ENCODE measurements around the gene AUNIP.

AUNIP gene

DNA sequence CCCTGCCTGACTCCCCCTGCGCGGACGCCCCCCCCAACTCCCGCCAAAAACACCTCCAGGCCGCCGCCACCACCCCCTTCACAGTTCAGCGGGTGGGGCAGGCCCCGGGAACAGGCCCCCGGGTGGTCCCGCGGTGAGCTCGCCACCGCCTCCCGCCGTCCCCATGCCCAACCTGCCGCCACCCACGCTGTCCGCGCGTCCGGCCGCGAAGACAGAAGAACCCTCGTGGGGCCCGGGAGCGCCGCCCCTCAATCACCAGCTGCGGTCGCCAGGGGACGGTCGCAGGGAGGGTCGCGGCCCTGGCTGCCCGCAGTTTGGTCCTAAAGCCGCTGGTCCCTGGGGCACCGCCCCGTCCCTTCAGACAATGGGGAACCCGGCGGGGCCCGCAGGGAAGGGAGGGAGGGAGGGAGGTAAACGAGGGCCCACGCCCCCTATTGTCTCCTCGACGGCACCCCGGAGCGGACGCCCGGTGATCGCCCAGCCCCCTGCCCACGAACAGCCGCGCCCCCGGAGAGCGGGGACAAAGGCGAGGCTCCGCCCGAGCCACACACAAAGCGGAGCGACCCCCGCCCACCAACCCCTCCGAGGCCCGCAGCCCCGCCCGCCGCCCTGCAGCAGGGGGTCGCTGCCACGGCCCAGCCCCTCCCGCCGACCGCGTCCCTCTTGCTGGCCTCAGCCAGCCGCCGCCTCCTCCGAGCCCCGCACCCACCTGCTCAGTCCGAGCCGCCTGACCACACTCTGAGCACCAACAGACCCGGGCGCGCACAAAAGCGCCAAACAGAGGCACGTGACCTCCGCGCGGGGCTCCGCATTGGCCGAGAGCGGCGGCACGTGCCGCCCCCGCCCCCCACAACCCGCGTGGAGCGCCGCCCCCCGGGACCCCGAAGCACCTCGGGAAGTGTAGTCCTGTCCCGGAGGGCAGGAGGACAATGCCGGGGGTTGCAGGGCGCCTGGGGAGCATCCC lies 46.7 kb upstream of the AUNIP start, which contains the start of gene STMN1 (continued):
- TF ChIP-seq ZNF585B (tag by site-specific recombination; IDR thresholded peaks at IDR 0.05) (no peak), ZNF184 (tag by site-specific recombination; IDR thresholded peaks at IDR 0.05) (0 out of 2 replicates have a peak, but pooled peaks have one; percentile 6), ZNF521 (tag by site-specific recombination; IDR thresholded peaks at IDR 0.05) (no peak), ZNF843 (tag by site-specific recombination; IDR thresholded peaks at IDR 0.05) (peak; percentile 71; the same call in 1 of the 2 replicates), KLF10 (tag by site-specific recombination; IDR thresholded peaks at IDR 0.05) (peak; percentile 95), ZNF677 (tag by site-specific recombination; IDR thresholded peaks at IDR 0.05) (no peak), ZNF549 (tag by site-specific recombination; IDR thresholded peaks at IDR 0.05) (no peak), ZNF623 (tag by site-specific recombination; IDR thresholded peaks at IDR 0.05) (no peak; the same call in 1 of the 2 replicates), ZNF571 (tag by site-specific recombination; IDR thresholded peaks at IDR 0.05) (no peak), ZNF830 (tag by site-specific recombination; IDR thresholded peaks at IDR 0.05; ENCODE audit: low read depth) (no peak), ZNF747 (tag by site-specific recombination; IDR thresholded peaks at IDR 0.05) (no peak), ZNF560 (tag by site-specific recombination; IDR thresholded peaks at IDR 0.05; ENCODE audit: borderline replicate concordance) (no peak), ZBTB1 (tag by site-specific recombination; IDR thresholded peaks at IDR 0.05) (no peak), ZNF133 (tag by site-specific recombination; IDR thresholded peaks at IDR 0.05) (no peak), ZNF138 (tag by site-specific recombination; IDR thresholded peaks at IDR 0.05; ENCODE audit: borderline replicate concordance) (no peak), ZNF707 (tag by site-specific recombination; IDR thresholded peaks at IDR 0.05) (no peak), ZNF350 (tag by site-specific recombination; IDR thresholded peaks at IDR 0.05) (no peak), ZNF660 (tag by site-specific recombination; IDR thresholded peaks at IDR 0.05) (0 out of 2 replicates have a peak, but pooled peaks have one; percentile 38)
- TF ChIP-seq, protein P1, sequence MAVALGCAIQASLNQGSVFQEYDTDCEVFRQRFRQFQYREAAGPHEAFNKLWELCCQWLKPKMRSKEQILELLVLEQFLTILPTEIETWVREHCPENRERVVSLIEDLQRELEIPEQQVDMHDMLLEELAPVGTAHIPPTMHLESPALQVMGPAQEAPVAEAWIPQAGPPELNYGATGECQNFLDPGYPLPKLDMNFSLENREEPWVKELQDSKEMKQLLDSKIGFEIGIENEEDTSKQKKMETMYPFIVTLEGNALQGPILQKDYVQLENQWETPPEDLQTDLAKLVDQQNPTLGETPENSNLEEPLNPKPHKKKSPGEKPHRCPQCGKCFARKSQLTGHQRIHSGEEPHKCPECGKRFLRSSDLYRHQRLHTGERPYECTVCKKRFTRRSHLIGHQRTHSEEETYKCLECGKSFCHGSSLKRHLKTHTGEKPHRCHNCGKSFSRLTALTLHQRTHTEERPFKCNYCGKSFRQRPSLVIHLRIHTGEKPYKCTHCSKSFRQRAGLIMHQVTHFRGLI (tag by site-specific recombination; IDR thresholded peaks at IDR 0.05) = peak; percentile 57; the same call in 1 of the 2 replicates
- TF ChIP-seq, protein P2, sequence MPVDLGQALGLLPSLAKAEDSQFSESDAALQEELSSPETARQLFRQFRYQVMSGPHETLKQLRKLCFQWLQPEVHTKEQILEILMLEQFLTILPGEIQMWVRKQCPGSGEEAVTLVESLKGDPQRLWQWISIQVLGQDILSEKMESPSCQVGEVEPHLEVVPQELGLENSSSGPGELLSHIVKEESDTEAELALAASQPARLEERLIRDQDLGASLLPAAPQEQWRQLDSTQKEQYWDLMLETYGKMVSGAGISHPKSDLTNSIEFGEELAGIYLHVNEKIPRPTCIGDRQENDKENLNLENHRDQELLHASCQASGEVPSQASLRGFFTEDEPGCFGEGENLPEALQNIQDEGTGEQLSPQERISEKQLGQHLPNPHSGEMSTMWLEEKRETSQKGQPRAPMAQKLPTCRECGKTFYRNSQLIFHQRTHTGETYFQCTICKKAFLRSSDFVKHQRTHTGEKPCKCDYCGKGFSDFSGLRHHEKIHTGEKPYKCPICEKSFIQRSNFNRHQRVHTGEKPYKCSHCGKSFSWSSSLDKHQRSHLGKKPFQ (tag by site-specific recombination; IDR thresholded peaks at IDR 0.05) = peak; percentile 39; the same call in 1 of the 2 replicates
- TF ChIP-seq, protein P3, sequence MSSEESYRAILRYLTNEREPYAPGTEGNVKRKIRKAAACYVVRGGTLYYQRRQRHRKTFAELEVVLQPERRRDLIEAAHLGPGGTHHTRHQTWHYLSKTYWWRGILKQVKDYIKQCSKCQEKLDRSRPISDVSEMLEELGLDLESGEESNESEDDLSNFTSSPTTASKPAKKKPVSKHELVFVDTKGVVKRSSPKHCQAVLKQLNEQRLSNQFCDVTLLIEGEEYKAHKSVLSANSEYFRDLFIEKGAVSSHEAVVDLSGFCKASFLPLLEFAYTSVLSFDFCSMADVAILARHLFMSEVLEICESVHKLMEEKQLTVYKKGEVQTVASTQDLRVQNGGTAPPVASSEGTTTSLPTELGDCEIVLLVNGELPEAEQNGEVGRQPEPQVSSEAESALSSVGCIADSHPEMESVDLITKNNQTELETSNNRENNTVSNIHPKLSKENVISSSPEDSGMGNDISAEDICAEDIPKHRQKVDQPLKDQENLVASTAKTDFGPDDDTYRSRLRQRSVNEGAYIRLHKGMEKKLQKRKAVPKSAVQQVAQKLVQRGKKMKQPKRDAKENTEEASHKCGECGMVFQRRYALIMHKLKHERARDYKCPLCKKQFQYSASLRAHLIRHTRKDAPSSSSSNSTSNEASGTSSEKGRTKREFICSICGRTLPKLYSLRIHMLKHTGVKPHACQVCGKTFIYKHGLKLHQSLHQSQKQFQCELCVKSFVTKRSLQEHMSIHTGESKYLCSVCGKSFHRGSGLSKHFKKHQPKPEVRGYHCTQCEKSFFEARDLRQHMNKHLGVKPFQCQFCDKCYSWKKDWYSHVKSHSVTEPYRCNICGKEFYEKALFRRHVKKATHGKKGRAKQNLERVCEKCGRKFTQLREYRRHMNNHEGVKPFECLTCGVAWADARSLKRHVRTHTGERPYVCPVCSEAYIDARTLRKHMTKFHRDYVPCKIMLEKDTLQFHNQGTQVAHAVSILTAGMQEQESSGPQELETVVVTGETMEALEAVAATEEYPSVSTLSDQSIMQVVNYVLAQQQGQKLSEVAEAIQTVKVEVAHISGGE (tag by site-specific recombination; conservative IDR thresholded peaks at IDR 0.05; ENCODE audit: low read depth) = no peak
- TF ChIP-seq, protein P4, sequence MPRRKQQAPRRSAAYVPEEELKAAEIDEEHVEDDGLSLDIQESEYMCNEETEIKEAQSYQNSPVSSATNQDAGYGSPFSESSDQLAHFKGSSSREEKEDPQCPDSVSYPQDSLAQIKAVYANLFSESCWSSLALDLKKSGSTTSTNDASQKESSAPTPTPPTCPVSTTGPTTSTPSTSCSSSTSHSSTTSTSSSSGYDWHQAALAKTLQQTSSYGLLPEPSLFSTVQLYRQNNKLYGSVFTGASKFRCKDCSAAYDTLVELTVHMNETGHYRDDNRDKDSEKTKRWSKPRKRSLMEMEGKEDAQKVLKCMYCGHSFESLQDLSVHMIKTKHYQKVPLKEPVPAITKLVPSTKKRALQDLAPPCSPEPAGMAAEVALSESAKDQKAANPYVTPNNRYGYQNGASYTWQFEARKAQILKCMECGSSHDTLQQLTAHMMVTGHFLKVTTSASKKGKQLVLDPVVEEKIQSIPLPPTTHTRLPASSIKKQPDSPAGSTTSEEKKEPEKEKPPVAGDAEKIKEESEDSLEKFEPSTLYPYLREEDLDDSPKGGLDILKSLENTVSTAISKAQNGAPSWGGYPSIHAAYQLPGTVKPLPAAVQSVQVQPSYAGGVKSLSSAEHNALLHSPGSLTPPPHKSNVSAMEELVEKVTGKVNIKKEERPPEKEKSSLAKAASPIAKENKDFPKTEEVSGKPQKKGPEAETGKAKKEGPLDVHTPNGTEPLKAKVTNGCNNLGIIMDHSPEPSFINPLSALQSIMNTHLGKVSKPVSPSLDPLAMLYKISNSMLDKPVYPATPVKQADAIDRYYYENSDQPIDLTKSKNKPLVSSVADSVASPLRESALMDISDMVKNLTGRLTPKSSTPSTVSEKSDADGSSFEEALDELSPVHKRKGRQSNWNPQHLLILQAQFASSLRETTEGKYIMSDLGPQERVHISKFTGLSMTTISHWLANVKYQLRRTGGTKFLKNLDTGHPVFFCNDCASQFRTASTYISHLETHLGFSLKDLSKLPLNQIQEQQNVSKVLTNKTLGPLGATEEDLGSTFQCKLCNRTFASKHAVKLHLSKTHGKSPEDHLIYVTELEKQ (tag by site-specific recombination; IDR thresholded peaks at IDR 0.05; ENCODE audit: borderline replicate concordance) = peak; percentile 50; the same call in 1 of the 2 replicates
- TF ChIP-seq, protein P5, sequence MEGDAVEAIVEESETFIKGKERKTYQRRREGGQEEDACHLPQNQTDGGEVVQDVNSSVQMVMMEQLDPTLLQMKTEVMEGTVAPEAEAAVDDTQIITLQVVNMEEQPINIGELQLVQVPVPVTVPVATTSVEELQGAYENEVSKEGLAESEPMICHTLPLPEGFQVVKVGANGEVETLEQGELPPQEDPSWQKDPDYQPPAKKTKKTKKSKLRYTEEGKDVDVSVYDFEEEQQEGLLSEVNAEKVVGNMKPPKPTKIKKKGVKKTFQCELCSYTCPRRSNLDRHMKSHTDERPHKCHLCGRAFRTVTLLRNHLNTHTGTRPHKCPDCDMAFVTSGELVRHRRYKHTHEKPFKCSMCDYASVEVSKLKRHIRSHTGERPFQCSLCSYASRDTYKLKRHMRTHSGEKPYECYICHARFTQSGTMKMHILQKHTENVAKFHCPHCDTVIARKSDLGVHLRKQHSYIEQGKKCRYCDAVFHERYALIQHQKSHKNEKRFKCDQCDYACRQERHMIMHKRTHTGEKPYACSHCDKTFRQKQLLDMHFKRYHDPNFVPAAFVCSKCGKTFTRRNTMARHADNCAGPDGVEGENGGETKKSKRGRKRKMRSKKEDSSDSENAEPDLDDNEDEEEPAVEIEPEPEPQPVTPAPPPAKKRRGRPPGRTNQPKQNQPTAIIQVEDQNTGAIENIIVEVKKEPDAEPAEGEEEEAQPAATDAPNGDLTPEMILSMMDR (tag by site-specific recombination; IDR thresholded peaks at IDR 0.05) = peak; percentile 75
- TF ChIP-seq, protein P6, sequence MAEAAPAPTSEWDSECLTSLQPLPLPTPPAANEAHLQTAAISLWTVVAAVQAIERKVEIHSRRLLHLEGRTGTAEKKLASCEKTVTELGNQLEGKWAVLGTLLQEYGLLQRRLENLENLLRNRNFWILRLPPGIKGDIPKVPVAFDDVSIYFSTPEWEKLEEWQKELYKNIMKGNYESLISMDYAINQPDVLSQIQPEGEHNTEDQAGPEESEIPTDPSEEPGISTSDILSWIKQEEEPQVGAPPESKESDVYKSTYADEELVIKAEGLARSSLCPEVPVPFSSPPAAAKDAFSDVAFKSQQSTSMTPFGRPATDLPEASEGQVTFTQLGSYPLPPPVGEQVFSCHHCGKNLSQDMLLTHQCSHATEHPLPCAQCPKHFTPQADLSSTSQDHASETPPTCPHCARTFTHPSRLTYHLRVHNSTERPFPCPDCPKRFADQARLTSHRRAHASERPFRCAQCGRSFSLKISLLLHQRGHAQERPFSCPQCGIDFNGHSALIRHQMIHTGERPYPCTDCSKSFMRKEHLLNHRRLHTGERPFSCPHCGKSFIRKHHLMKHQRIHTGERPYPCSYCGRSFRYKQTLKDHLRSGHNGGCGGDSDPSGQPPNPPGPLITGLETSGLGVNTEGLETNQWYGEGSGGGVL (tag by site-specific recombination; IDR thresholded peaks at IDR 0.05) = peak; percentile 83
